GM12801 (cell line): ENCODE measurements around the gene MEN1.

ENCODE experiments used
- TF ChIP-seq, protein P1 (sequence below): IDR thresholded peaks from one replicate; pipeline ENCODE4 v1.5.1; 2011; ENCODE audit warnings: control low read depth; ENCODE audit not compliant: insufficient read length; ENCODE audit errors: extremely low read depth

Gene MEN1

DNA sequence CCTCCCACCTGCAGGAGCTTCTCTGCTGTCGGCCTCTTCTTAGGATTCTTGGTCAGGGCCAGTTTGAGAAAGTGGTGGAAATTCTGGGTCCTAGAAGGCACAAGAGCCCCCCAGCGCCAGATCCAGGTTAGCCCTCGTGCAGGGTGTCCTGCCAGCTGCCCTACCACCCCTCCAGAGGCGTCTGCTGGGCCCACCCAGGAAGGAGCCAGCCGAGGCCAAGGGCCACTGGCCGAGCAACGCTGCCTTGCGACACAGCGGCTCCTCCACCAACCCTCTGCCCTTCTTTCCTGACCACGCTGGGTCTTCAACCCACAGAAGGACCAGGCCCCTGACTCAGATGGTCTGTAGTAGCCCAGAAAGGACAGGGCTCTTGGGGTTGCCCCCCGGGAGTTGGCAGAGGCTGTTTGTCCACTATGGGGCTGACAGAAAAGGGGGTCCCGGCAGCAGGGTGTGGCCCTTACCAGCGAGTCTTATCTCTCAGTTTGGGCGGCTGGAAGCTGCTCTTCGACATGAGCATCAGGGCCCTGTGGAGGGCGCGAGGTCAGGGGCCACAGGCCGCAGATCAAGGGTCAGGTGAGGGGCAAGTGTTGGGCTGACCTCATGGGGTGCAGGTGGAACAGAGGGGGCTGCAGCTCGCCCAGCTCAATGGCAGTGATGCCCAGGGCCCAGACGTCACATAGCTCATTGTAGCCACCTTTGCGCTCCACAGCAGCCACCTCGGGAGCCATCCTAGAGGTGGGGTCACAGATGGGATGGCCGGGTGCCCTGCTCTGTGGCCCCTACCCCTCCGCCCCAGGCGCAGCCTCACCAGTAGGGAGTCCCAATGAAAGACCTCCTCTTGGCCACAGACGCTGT is 9.8 kb downstream of the MEN1 start:
- TF ChIP-seq, protein P1, sequence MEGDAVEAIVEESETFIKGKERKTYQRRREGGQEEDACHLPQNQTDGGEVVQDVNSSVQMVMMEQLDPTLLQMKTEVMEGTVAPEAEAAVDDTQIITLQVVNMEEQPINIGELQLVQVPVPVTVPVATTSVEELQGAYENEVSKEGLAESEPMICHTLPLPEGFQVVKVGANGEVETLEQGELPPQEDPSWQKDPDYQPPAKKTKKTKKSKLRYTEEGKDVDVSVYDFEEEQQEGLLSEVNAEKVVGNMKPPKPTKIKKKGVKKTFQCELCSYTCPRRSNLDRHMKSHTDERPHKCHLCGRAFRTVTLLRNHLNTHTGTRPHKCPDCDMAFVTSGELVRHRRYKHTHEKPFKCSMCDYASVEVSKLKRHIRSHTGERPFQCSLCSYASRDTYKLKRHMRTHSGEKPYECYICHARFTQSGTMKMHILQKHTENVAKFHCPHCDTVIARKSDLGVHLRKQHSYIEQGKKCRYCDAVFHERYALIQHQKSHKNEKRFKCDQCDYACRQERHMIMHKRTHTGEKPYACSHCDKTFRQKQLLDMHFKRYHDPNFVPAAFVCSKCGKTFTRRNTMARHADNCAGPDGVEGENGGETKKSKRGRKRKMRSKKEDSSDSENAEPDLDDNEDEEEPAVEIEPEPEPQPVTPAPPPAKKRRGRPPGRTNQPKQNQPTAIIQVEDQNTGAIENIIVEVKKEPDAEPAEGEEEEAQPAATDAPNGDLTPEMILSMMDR = no peak

DNA sequence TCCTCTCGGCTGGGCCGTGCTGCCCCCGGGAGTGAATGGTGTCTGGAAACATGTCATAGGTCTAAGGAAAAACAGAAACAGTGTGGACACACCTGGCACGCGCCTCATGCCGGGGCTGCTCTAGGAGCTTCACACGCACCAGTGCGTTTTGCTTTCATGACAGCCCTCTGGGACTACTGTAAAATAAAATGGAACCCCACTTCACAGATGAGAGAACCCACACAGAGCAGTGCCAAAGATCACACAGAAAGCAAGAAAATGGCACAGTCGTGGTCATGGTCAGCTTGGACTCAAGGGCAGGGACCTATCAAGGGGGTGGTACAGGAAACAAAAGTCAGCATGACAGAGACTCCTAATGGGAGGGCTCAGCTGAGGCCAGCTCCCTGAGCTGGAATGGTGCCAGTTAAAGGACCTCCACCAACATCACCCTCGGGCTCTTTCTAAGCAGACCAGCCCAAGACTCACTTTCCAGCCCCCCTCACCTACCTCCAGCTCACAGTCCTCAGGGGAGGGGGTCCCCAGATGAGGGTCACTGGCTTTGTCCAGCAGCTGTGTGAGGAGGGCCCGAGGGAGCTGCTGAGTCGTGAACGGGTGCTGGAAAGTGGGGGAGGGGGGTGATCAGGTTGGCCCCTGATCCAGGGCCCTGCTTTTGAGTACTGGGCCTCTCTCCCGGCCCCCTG is 10.6 kb downstream of the MEN1 start:
- TF ChIP-seq, protein P1 = no peak

GRCh38 chr11:64799256-64799622 is 11.1 kb downstream of the MEN1 start:
- TF ChIP-seq, protein P1 = no peak

DNA sequence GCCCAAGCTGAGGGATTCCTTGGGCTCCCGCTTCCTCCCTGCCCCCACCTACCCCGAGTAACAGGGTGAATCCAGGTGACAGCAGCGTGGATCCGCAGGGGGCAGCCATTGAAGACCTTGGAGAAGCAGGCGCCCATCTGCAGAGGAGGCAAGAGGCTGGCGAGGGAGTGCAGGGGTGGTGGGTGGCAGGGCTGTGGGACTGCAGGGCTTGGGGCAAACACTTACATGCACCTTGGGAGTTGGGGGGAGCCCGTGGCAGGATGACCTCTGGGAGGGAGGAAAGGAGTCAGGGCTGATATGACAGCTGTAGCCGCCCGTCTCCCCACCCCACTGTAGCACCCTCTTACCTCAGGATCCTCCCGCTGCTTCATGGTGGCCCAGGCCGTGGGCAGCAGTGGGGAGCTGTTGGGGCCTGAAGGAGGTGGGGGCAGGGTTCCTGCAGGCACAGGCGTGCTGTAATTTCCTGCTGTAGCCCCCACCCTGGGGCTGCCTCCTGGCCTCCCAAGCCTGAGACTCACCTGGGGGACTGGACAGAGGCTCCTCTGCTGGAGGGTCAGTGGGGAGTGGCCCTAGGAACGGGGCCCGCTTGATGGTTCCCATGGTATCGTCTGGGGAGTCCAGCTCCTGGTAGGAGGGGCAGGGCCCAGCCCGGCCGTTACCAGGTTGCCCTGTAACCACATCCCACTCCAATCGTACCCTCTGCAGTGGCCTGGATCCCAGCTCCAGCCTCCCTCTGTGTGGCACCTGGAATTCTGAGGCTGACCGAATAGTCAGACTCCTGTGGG is 13.4 kb downstream of the MEN1 start:
- TF ChIP-seq, protein P1 = no peak

DNA sequence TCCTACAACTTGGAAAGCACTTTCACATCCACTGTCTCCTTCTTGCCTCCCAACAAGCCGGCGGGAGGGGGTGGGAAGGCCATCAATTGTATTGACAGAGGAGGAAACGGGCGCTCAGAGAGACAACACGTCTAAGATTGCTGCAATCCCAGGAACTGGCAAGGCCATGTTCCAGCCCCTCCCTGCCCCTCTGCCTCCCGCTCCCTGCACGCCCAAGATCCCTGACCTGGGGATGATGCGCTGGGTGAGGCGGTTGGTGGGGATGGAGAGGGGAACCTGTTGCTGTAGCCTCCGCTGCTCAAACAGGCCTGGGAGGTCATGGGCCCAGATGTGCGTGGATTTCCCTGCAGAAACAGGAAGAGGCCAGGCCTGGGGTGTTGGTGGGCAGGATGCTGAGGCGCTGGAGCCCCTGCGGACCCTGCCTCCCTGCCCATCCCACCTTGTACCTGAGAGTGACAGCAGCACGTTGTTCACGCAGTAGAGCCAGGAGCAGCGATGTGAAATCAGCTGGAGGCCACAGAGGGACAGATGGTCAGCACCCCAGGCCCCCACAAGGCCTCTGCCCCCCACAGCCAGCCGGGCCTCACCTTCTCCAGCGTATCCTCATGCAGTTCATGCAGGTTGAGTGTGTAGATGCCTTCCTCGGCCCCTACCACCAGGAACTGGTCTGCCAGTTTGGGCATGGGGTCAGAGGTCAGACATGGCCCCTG is 14.1 kb downstream of the MEN1 start:
- TF ChIP-seq, protein P1 = no peak

GRCh38 chr11:64794526-64794925 is 15.8 kb downstream of the MEN1 start:
- TF ChIP-seq, protein P1 = no peak
